A549 (cell line): ENCODE results near the gene NIPBL. TPM values are rescaled to one million over a fixed set of nuclear protein-coding genes. Genes with fewer than 3 reads are reported as not detected.

ENCODE experiments used
- ATAC-seq, 2 experiments: fragments of 200-7000 bp in 1 of 2; fragments of >200 bp in 1 of 2; cut with Nextera tagmentation in 1 of 2; cut with Tn5 transposase in 1 of 2; 3 replicates each; pipeline versions ENCODE4 v1.8.0 to v1.9.1; 2018 to 2020; ENCODE audit warnings: mild to moderate bottlenecking in 1 of 2, moderate library complexity in 1 of 2
- CTCF ChIA-PET: fragments of 300-600 bp; sonication (Branson Sonifier 250); formaldehyde crosslinking; extraction: SDS; loops from one replicate; lab custom pipeline; 2021; ENCODE audit warnings: antibody characterized with exemption, inconsistent platforms; lab: Yijun Ruan, JAX
- POLR2A ChIA-PET: fragments of 350-600 bp; formaldehyde crosslinking; extraction: SDS; loops from one replicate; lab custom pipeline; 2021; ENCODE audit warnings: antibody characterized with exemption, inconsistent platforms; lab: Yijun Ruan, JAX
- DNase-seq, 2 experiments: peaks; one replicate each; pipeline versions ENCODE4 v3.0.0 to v3.0.0-alpha.2; 2011 to 2016; ENCODE audit warnings: low read depth in 1 of 2, low spot score in 1 of 2
- FAIRE-seq: peaks from 2 replicates; lab custom pipeline; 2011; peaks lifted over from hg19 to GRCh38; lab: Jason Lieb, UNC
- H3K27ac ChIP-seq, 2 experiments: fragments of >200 bp; sonication (Bioruptor Twin); formaldehyde crosslinking; 3 replicates each; pipeline ENCODE4 v1.5.1; 2016 to 2017
- H3K4me1 ChIP-seq: fragments of >200 bp; sonication (Bioruptor Twin); formaldehyde crosslinking; 3 replicates; pipeline ENCODE4 v1.6.1; 2016
- H3K4me2 ChIP-seq: fragments of >200 bp; sonication (Bioruptor Twin); formaldehyde crosslinking; 3 replicates; pipeline ENCODE4 v1.6.1; 2016
- H3K4me3 ChIP-seq: fragments of >200 bp; sonication (Bioruptor Twin); formaldehyde crosslinking; 3 replicates; pipeline ENCODE4 v1.5.1; 2016
- H3K9me3 ChIP-seq: fragments of >200 bp; sonication (Bioruptor Twin); formaldehyde crosslinking; 3 replicates; pipeline ENCODE4 v1.6.1; 2016
- BHLHE40 ChIP-seq: IDR thresholded peaks from 2 replicates; pipeline ENCODE4 v1.6.1; 2012; ENCODE audit warnings: low read depth, low read length, inconsistent platforms
- CBX8 ChIP-seq: fragments of 200-600 bp; sonication (generic); IDR thresholded peaks from 2 replicates; pipeline ENCODE4 v1.6.1; 2016
- EHF ChIP-seq: fragments of 250-450 bp; sonication (Bioruptor Pico); IDR thresholded peaks from 2 replicates; pipeline ENCODE4 v1.5.0; 2020; ENCODE audit warnings: mild to moderate bottlenecking
- EP300 ChIP-seq, 2 experiments: fragments of >200 bp; sonication (Bioruptor Twin); formaldehyde crosslinking; IDR thresholded peaks; 2 replicates in 1 of 2; 3 replicates in 1 of 2; pipeline ENCODE4 v1.6.1; 2016 to 2017
- FOSL2 ChIP-seq, 2 experiments: fragments of 450-650 bp in 1 of 2; fragments of >200 bp in 1 of 2; sonication (Bioruptor Twin) in 1 of 2; formaldehyde crosslinking; IDR thresholded peaks; 2 replicates each; pipeline versions ENCODE4 v1.5.0 to v1.6.1; 2016 to 2020; ENCODE audit warnings: mild to moderate bottlenecking in 1 of 2, moderate library complexity in 1 of 2
- HDAC2 ChIP-seq: fragments of 200-600 bp; sonication (generic); IDR thresholded peaks from 2 replicates; pipeline ENCODE4 v1.6.1; 2016
- JUN ChIP-seq, 2 experiments: fragments of >200 bp; sonication (Bioruptor Twin); formaldehyde crosslinking; IDR thresholded peaks; 2 replicates in 1 of 2; 3 replicates in 1 of 2; pipeline ENCODE4 v1.6.1; 2016 to 2017
- JUNB ChIP-seq: fragments of >200 bp; sonication (Bioruptor Twin); formaldehyde crosslinking; IDR thresholded peaks from 2 replicates; pipeline ENCODE4 v1.6.1; 2016
- MYC ChIP-seq: IDR thresholded peaks from 2 replicates; pipeline ENCODE4 v1.6.1; 2012; ENCODE audit warnings: mild to moderate bottlenecking, inconsistent platforms, low read length, improper control_type of control experiment, borderline replicate concordance
- PHF8 ChIP-seq: fragments of 200-600 bp; sonication (generic); IDR thresholded peaks from 2 replicates; pipeline ENCODE4 v1.6.1; 2016; ENCODE audit warnings: low read depth, mild to moderate bottlenecking, antibody characterized with exemption, moderate library complexity, borderline replicate concordance
- POLR2A ChIP-seq: IDR thresholded peaks from 2 replicates; pipeline ENCODE4 v1.6.1; 2012; ENCODE audit warnings: mild to moderate bottlenecking, low read length
- POLR2AphosphoS2 ChIP-seq: conservative IDR thresholded peaks from 2 replicates; pipeline ENCODE4 v1.6.1; 2012; ENCODE audit warnings: low read length, improper control_type of control experiment, inconsistent platforms
- RAD21 ChIP-seq, 2 experiments: fragments of >200 bp in 1 of 2; sonication (Bioruptor Twin) in 1 of 2; formaldehyde crosslinking in 1 of 2; IDR thresholded peaks in 1 of 2; conservative IDR thresholded peaks in 1 of 2; 2 replicates in 1 of 2; 3 replicates in 1 of 2; pipeline ENCODE4 v1.6.1; 2012 to 2018; ENCODE audit warnings: inconsistent platforms in 1 of 2
- RARB ChIP-seq: fragments of 250-450 bp; sonication (Bioruptor Pico); IDR thresholded peaks from 2 replicates; pipeline ENCODE4 v1.8.0; 2021; ENCODE audit warnings: mild to moderate bottlenecking, moderate library complexity
- RCOR1 ChIP-seq: fragments of 150-350 bp; IDR thresholded peaks from 2 replicates; pipeline ENCODE4 v1.6.1; 2014; ENCODE audit warnings: antibody characterized with exemption, low read length, low read depth
- SMC3 ChIP-seq: fragments of >200 bp; sonication (Bioruptor Twin); formaldehyde crosslinking; IDR thresholded peaks from 3 replicates; pipeline ENCODE4 v1.6.1; 2018; ENCODE audit warnings: inconsistent platforms
- TFCP2L1 ChIP-seq: fragments of 250-450 bp; sonication (Bioruptor Pico); IDR thresholded peaks from 2 replicates; pipeline ENCODE4 v1.5.0; 2021; ENCODE audit warnings: mild to moderate bottlenecking
- TP53 ChIP-seq: fragments of 250-450 bp; sonication (Bioruptor Pico); IDR thresholded peaks from 2 replicates; pipeline ENCODE4 v1.5.0; 2021; ENCODE audit warnings: mild to moderate bottlenecking, moderate library complexity
- ZC3H11A ChIP-seq: fragments of 450-650 bp; IDR thresholded peaks from 2 replicates; pipeline ENCODE4 v1.6.1; 2014; ENCODE audit warnings: antibody characterized with exemption, mild to moderate bottlenecking
- WGBS: methylation state at CpG from one replicate; pipeline ENCODE4 v1.1.6; 2017; ENCODE audit errors: missing lambda C conversion rate; 5-methylcytosine and 5-hydroxymethylcytosine counted together
- polyA plus RNA-seq, 4 experiments: library from polyadenylated mRNA; depleted of rRNA in 3 of 4; stranded (reverse); fragments of >200 nt; fragmentation: RNase III in 1 of 4; extraction: RNeasy Plus Mini Kit Qiagen cat#74134 plus additional on column Dnase treatment in 1 of 4; gene quantifications; 2 replicates in 3 of 4; 3 replicates in 1 of 4; pipeline ENCODE4 v1.2.3, GENCODE V29; 2011 to 2017
- TF ChIP-seq, protein P1 (sequence below): fragments of 200-600 bp; sonication (generic); IDR thresholded peaks from 2 replicates; pipeline ENCODE4 v1.6.1; 2016; ENCODE audit warnings: antibody characterized with exemption, mild to moderate bottlenecking, moderate library complexity
- TF ChIP-seq, protein P2 (sequence below): fragments of 450-650 bp; IDR thresholded peaks from 2 replicates; pipeline ENCODE4 v1.6.1; 2014; ENCODE audit warnings: antibody characterized with exemption

NIPBL gene
- polyA plus RNA-seq, 2 of the 4 experiments (the other 2 are of a cell fraction) = 12.4 to 33.4 TPM

DNA sequence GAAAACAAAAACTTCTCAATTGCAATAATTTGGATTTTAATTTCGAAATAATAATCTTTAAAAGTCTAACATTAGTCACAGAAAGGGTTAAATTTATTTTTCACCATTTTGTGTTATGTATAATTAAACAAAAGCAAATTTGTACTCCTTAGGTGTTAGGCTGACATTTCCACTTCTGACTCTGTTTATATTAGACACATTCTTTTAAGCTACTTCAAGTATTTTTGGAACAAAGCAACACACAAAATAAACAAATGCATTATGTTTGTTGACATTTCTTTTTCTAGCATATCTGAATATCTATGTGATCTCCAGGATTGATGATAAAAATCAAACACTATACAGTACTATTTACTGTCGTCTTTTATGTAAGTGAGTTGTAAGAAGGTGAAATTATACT lies 44.3 kb upstream of the NIPBL start:
- DNase-seq = no peak
- H3K4me1 ChIP-seq = no peaks in the 10 kb centered on the region
- no peak overlapping the region for H3K27ac ChIP-seq
- POLR2A ChIA-PET = no interaction called here
- TF ChIP-seq EHF = no peak
- TF ChIP-seq FOSL2 (IDR thresholded peaks at IDR 0.05) = no peak
- no peak for TF ChIP-seq FOSL2 (CRISPR knock-in tag; IDR thresholded peaks at IDR 0.05)
- TF ChIP-seq, protein P1, sequence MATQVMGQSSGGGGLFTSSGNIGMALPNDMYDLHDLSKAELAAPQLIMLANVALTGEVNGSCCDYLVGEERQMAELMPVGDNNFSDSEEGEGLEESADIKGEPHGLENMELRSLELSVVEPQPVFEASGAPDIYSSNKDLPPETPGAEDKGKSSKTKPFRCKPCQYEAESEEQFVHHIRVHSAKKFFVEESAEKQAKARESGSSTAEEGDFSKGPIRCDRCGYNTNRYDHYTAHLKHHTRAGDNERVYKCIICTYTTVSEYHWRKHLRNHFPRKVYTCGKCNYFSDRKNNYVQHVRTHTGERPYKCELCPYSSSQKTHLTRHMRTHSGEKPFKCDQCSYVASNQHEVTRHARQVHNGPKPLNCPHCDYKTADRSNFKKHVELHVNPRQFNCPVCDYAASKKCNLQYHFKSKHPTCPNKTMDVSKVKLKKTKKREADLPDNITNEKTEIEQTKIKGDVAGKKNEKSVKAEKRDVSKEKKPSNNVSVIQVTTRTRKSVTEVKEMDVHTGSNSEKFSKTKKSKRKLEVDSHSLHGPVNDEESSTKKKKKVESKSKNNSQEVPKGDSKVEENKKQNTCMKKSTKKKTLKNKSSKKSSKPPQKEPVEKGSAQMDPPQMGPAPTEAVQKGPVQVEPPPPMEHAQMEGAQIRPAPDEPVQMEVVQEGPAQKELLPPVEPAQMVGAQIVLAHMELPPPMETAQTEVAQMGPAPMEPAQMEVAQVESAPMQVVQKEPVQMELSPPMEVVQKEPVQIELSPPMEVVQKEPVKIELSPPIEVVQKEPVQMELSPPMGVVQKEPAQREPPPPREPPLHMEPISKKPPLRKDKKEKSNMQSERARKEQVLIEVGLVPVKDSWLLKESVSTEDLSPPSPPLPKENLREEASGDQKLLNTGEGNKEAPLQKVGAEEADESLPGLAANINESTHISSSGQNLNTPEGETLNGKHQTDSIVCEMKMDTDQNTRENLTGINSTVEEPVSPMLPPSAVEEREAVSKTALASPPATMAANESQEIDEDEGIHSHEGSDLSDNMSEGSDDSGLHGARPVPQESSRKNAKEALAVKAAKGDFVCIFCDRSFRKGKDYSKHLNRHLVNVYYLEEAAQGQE = no peak
- TF ChIP-seq EP300 (IDR thresholded peaks at IDR 0.05) = no peak
- TF ChIP-seq POLR2AphosphoS2 = no peak
- no peak for TF ChIP-seq RAD21 (conservative IDR thresholded peaks at IDR 0.05 in 1 of 2, IDR thresholded peaks at IDR 0.05 in 1 of 2)
- TF ChIP-seq ZC3H11A = no peak
- TF ChIP-seq POLR2A = no peak
- TF ChIP-seq TP53 = no peak
- no peak for TF ChIP-seq CBX8
- TF ChIP-seq JUN (IDR thresholded peaks at IDR 0.05) = no peak
- no peak for TF ChIP-seq TFCP2L1 (CRISPR knock-in tag)
- TF ChIP-seq RCOR1 = no peak
- TF ChIP-seq BHLHE40 = no peak
- no peak for TF ChIP-seq HDAC2
- TF ChIP-seq MYC = no peak
- TF ChIP-seq, all 56 proteins: peak for 0
- 4% methylated on average over 2 of the region's 2 CpGs for WGBS
- Histone ChIP-seq H3K4me3 (no peak overlapping the region), H3K9me3 (no peaks in the 10 kb centered on the region), H3K4me2 (no peak overlapping the region)
- ATAC-seq = no peak
- CTCF ChIA-PET = no interaction called here
- no peak for FAIRE-seq

DNA sequence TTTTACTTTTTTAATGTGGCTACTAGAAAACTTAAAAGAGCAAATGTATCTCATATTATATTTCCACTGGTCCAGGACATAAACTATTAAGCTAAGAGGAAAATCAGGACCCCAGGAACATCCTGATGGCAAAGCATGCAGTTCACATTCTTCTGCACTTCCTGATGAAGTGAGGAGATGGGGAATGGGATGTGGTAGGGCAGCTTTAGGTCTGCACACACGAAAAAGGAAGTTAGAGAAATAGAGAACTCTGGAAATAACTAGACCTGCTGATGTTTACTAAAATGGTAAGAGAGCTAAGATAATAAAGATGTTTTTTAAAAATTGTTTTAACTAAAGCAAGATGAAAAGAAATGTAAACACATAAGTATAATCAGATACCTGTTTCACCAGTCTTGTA lies 39.7 kb upstream of the NIPBL start:
- WGBS = 0% methylated on average over 1 of the region's 1 CpG
- DNase-seq = no peak
- H3K27ac ChIP-seq = no peak overlapping the region
- no peaks in the 10 kb centered on the region for H3K4me1 ChIP-seq
- H3K4me2 ChIP-seq = no peak overlapping the region
- H3K9me3 ChIP-seq = peaks cover 8% of the 10 kb centered on the region; the same call in 2 of the 3 replicates
- no peak overlapping the region for H3K4me3 ChIP-seq
- FAIRE-seq = no peak
- TF ChIP-seq FOSL2 (IDR thresholded peaks at IDR 0.05) (no peak), FOSL2 (CRISPR knock-in tag; IDR thresholded peaks at IDR 0.05) (no peak), SMC3 (no peak), POLR2A (no peak)
- POLR2A ChIA-PET = no interaction called here
- ATAC-seq = no peak
- CTCF ChIA-PET = no interaction called here

DNA sequence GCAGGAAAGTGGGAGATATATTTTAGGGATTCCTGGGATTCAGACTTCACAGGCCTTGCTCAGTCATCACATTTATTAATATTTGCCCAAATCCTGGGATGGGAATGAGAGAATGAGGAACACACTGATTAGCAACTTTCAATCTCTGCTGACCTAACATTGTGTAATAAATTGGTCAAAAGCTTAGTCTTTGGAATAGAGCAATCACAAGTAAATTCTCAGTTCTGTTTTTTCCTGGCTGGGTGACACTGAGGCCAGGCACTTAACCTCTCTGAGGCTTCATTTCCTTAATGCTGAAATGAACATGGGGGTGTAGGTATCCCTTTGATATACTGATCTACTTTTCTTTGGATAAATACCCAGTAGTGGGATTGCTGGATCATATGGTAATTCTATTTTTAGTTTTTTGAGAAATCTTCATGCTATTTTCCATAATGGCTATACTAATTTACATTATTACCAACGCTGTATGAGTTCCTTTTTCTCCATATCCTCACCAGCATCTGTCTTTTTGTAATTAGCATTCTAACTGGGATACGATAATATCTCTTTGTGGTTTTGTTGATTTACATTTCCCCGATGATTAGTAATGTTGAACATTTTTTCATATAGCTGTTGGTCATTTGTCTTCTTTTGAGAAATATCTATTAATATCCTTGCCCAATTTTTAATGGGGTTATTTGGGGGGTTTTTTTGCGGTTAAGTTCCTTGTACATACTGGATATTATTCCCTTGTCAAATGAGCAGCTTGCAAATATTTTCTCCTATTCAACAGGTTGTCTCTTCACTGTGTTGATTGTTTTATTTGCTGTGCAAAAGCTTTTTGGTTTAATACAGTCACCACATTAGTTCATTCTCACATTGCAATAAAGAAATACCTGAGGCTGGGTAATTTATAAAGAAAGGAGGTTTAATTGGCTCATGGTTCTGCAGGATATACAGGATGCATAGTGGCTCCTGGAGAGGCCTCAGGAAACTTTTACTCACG lies 36.8 kb upstream of the NIPBL start:
- ATAC-seq (no peak), FAIRE-seq (no peak)
- 55% methylated on average over 5 of the region's 5 CpGs for WGBS

More for the DNA sequence above, 36.8 kb upstream of the NIPBL start:
- TF ChIP-seq PHF8 = no peak
- TF ChIP-seq POLR2AphosphoS2 = no peak
- no peak for TF ChIP-seq FOSL2 (IDR thresholded peaks at IDR 0.05)
- TF ChIP-seq FOSL2 (CRISPR knock-in tag; IDR thresholded peaks at IDR 0.05) = no peak
- TF ChIP-seq, protein P1 = no peak
- TF ChIP-seq, protein P2, sequence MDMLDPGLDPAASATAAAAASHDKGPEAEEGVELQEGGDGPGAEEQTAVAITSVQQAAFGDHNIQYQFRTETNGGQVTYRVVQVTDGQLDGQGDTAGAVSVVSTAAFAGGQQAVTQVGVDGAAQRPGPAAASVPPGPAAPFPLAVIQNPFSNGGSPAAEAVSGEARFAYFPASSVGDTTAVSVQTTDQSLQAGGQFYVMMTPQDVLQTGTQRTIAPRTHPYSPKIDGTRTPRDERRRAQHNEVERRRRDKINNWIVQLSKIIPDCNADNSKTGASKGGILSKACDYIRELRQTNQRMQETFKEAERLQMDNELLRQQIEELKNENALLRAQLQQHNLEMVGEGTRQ = no peak
- TF ChIP-seq EHF = no peak
- TF ChIP-seq JUNB = no peak
- no peak for TF ChIP-seq RARB (CRISPR knock-in tag)
- ChIA-PET POLR2A (no interaction called here), CTCF (interaction anchor here (1.2 kb wide), 1 partner anchor 100 kb away, joined by 4 read pairs; no protein-coding TSS in a partner anchor)
- Histone ChIP-seq H3K9me3 (peaks cover 8% of the 10 kb centered on the region; the same call in 2 of the 3 replicates), H3K4me2 (no peak overlapping the region), H3K4me1 (no peaks in the 10 kb centered on the region), H3K27ac (no peak overlapping the region), H3K4me3 (no peak overlapping the region)
- no peak for DNase-seq
